ENCODE data around the gene TXNRD3. TPM values are rescaled to one million over a fixed set of nuclear protein-coding genes. Genes with fewer than 3 reads are reported as not detected.
A peak's percentile ranks its signal among the peaks of the same experiment; 100 is the strongest.

Gene TXNRD3
- total RNA-seq, 1 experiment from 2014 or later: 8.1 TPM

DNA sequence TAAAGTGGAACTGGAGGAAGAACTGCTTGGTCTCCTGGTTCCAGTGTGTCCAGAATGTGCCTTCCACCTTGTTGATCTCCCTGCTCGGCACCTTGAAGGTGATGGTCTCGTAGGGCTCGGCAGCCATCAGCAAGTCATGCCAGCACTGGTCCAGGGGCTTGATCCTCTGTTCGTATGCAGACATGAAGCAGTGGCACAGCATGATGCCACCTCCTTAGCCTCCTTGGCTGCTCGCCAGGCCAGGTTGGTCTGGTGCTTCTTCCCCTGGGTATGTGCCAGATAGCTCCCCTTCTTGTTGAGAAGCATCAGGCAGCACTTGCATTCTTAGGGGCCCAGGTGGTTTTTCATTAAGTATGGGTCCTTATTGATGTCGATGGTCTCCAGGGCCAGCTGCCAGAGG lies 17.8 kb upstream of the TXNRD3 start:
- no peaks in the 10 kb centered on the region for H3K36me3 Mint-ChIP-seq (ENCODE audit: insufficient read depth in 1 of 3, low read depth in 3 of 3)
- H3K4me1 ChIP-seq (ENCODE audit: insufficient read depth, low read length): no peaks in the 10 kb centered on the region
- H3K9me3 Mint-ChIP-seq: peaks cover 6% of the 10 kb centered on the region in 2 experiments; a peak in 4 of 5 replicates
- no peak overlapping the region for H4K5ac ChIP-seq (ENCODE audit: insufficient read length, low read depth, low read length)
- H3K27me3 Mint-ChIP-seq (ENCODE audit: low read depth): peaks cover 15% of the 10 kb centered on the region
- DNase-seq: peak; percentile 17
- H3K14ac ChIP-seq (ENCODE audit: insufficient read depth, low read length): no peak overlapping the region; the same call in 1 of the 2 replicates
- H3K4me3 Mint-ChIP-seq: no peak overlapping the region
- no peak overlapping the region for H2BK5ac ChIP-seq (ENCODE audit: insufficient read length, low read length)
- no peak overlapping the region for H4K91ac ChIP-seq (ENCODE audit: insufficient read length, low read depth, low read length)
- H3K79me2 ChIP-seq (ENCODE audit: insufficient read depth, low read length): no peaks in the 10 kb centered on the region
- no peaks in the 10 kb centered on the region for H3K23me2 ChIP-seq (ENCODE audit: insufficient read length, low read depth, low read length, poor library complexity, severe bottlenecking)
- H2AFZ ChIP-seq (ENCODE audit: low read length): no peak overlapping the region
- H3K18ac ChIP-seq (ENCODE audit: insufficient read length, low read depth, low read length): no peak overlapping the region
- no peak overlapping the region for H3K4ac ChIP-seq (ENCODE audit: low read depth, low read length)
- no peak overlapping the region for H2BK20ac ChIP-seq (ENCODE audit: low read depth, low read length, poor library complexity, severe bottlenecking)
- no peaks in the 10 kb centered on the region for H3K9me3 ChIP-seq (ENCODE audit: control insufficient read depth, low read depth, low read length)
- TF ChIP-seq, protein P1, sequence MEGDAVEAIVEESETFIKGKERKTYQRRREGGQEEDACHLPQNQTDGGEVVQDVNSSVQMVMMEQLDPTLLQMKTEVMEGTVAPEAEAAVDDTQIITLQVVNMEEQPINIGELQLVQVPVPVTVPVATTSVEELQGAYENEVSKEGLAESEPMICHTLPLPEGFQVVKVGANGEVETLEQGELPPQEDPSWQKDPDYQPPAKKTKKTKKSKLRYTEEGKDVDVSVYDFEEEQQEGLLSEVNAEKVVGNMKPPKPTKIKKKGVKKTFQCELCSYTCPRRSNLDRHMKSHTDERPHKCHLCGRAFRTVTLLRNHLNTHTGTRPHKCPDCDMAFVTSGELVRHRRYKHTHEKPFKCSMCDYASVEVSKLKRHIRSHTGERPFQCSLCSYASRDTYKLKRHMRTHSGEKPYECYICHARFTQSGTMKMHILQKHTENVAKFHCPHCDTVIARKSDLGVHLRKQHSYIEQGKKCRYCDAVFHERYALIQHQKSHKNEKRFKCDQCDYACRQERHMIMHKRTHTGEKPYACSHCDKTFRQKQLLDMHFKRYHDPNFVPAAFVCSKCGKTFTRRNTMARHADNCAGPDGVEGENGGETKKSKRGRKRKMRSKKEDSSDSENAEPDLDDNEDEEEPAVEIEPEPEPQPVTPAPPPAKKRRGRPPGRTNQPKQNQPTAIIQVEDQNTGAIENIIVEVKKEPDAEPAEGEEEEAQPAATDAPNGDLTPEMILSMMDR (conservative IDR thresholded peaks at IDR 0.05): no peak
- no peak overlapping the region for H2BK15ac ChIP-seq (ENCODE audit: low read depth, low read length)
- H2BK12ac ChIP-seq (ENCODE audit: insufficient read length, low read depth, low read length): no peak overlapping the region
- no peak overlapping the region for H3T11ph ChIP-seq (ENCODE audit: low read length)
- no peak overlapping the region for H3K23ac ChIP-seq (ENCODE audit: insufficient read length, low read depth, low read length)
- H4K8ac ChIP-seq (replicated peaks; ENCODE audit: insufficient read length, low read depth, low read length): no peak overlapping the region
- H3K4me2 ChIP-seq (ENCODE audit: insufficient read depth, insufficient read length, low read length): no peak overlapping the region
- no peak overlapping the region for H3K56ac ChIP-seq (ENCODE audit: insufficient read length, low read depth, low read length)
- H3K4me1 Mint-ChIP-seq: peaks cover 0 to 3% of the 10 kb centered on the region in 2 experiments; a peak in 1 of 4 replicates
- no peaks in the 10 kb centered on the region for H3K27me3 ChIP-seq (ENCODE audit: insufficient read depth, low read length)
- H2AK5ac ChIP-seq (ENCODE audit: insufficient read length, low read length): no peak overlapping the region
- H3K27ac ChIP-seq (ENCODE audit: insufficient read length, low read depth, low read length): no peak overlapping the region
- WGBS (ENCODE audit: extremely low coverage, insufficient read length, low lambda C conversion rate): no CpG with 5 or more reads among the region's 6 CpGs
- no peaks in the 10 kb centered on the region for H4K20me1 ChIP-seq (ENCODE audit: control insufficient read depth, insufficient read depth, insufficient read length)
- H2BK120ac ChIP-seq (ENCODE audit: low read depth, low read length, poor library complexity, severe bottlenecking): no peak overlapping the region
- no peaks in the 10 kb centered on the region for H3K79me1 ChIP-seq (ENCODE audit: insufficient read depth, low read depth, low read length, poor library complexity, severe bottlenecking)
- no peak overlapping the region for H3K9ac ChIP-seq (ENCODE audit: extremely low read depth, insufficient read length, low read length)
- no peak overlapping the region for H3K27ac Mint-ChIP-seq

Measured in H9 (cell line).